Activated effector memory CD4-positive, alpha-beta T cell treated with anti-CD3 and anti-CD28 coated beads, Interleukin-2, amount 50 U/mL, for 16 hours (primary cell): ENCODE measurements around the gene WDR75.
"Not testable (repeated sequence)": the region's sequence is repeated elsewhere in the genome, so short reads cannot be mapped to it uniquely, and the experiment has no call there.

Experiments
- DNase-seq: peaks from one replicate; pipeline ENCODE4 v3.0.0-alpha.2; 2020

Gene WDR75

GRCh38 chr2:189442468-189442867, 1.2 kb downstream of the WDR75 start:
- DNase-seq = no peak

- no peak for DNase-seq
These were observed 3.0 kb downstream of the WDR75 start for GRCh38 chr2:189444322-189444721.

- DNase-seq = no peak
These were observed 5.5 kb downstream of the WDR75 start for GRCh38 chr2:189446780-189447179.

- no peak for DNase-seq
These were observed 12.7 kb downstream of the WDR75 start for GRCh38 chr2:189454009-189454408.

- DNase-seq = no peak
These were observed 23.8 kb downstream of the WDR75 start for GRCh38 chr2:189465076-189465475.

DNA sequence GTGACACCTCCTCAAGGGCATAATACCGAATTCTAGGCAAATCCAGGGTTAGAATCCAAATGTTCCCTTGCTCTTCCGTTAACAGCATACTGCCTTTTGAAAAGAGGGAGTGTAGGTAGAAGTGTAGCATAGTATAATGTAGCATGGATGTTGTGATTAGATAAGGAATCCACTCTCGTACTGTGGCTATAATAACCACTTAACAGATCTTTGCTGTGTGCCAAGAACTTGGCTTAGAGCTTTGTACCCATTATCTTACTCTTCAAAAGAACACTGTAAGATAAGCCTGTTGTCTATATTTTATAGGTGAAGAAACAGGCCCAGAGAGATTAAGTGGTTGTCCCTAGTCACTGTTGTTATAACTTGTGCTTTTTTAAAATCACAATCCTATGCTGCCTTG, 24.2 kb downstream of the WDR75 start:
- no peak for DNase-seq

DNA sequence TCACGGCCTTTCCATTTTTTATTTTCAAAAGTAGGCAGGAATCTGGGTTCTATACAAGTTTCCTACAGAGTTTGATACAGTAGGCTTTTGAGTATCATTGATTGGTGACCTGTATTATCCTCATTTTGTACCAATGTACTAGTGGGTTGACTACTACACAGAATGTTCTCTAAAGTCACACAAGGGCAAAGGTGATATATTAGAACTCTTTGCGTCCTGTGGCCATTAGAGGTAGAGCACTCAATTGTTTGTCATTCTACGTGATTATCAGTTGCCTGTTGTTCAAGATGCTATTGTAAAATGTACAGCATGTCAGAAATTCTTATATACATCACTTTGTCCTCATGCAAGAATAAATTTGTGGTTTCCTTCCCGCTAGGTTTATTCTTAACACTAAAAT, 24.8 kb downstream of the WDR75 start:
- no peak for DNase-seq

GRCh38 chr2:189466656-189467055, 25.4 kb downstream of the WDR75 start:
- no peak for DNase-seq

- DNase-seq = no peak
These were observed 25.9 kb downstream of the WDR75 start for GRCh38 chr2:189467160-189467559.

GRCh38 chr2:189467593-189467992, 26.3 kb downstream of the WDR75 start:
- no peak for DNase-seq

DNA sequence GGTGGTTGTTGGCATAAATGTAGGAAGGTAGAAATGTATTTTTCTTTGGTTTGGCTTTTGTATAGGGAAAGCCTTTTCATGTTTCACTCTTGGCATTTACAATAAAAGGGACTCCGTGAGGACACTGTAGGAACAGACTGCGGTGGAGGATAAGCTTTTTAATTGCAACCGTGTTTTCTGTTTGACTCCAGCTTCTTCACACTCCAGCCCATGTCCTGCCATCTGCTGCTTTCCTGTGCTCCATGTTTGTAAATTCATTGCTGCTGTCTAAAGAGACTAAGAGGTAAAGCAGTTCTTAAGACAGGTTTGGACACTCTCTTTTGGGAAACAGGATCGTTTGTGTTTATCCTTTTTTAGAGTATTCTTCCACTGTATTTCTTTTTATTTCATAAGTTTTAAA, 33.3 kb downstream of the WDR75 start:
- no peak for DNase-seq

- no peak for DNase-seq
These were observed 36.5 kb downstream of the WDR75 start for GRCh38 chr2:189477756-189478155.

GRCh38 chr2:189478289-189478688, 37.0 kb downstream of the WDR75 start:
- not testable (repeated sequence) for DNase-seq

DNA sequence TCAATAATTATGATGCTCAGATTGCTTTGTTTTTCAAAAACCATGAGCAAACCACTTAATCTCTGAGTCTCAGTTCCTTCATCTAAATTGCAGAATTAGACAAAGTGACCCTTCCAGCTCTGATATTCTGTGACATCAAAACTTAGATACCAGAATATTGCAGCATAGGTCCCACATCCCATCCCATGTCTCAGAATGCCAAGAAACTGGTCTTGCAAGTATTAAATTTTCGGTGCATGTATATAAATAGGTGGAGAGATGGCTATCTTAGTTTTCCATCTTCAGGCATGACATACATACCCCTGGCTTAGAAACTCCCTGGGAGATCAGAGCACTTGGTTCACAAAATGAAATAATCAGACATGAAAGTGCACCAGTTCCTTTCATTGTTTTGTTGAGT, 39.8 kb downstream of the WDR75 start:
- DNase-seq = no peak

GRCh38 chr2:189483571-189483970, 42.3 kb downstream of the WDR75 start:
- no peak for DNase-seq

DNA sequence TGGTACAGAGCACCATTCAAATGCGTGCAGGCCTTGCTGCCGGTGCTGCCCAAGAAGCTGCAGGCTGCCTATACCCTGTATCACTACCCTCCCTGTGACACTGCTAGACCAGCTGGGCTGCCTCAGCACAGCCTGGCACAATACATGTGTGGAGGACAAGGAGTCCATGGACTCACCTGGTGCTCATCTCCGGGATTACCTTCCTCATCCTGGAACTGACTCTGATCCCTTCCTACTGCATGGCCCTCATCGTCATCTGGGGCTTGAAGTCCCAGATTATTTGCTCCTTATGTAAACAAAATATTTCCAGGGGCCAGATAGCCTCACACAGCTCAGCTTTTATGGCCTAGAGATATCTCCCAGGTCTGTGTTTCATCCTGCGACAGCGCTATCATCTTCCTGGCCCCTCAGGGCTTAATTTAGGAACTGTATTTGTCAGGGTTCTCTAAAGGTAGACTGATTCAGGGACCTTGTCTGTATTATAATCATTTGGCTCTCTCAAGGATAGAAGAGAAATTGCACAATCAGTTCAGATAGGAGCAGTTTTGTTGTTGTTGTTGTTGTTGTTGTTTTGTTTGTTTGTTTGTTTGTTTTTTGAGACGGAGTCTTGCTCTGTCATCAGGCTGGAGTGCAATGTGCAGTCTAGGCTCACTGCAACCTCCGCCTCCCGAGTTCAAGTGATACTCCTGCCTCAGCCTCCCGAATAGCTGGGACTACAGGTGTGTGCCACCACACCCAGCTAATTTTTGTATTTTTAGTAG, 42.9 kb downstream of the WDR75 start:
- DNase-seq = no peak

DNA sequence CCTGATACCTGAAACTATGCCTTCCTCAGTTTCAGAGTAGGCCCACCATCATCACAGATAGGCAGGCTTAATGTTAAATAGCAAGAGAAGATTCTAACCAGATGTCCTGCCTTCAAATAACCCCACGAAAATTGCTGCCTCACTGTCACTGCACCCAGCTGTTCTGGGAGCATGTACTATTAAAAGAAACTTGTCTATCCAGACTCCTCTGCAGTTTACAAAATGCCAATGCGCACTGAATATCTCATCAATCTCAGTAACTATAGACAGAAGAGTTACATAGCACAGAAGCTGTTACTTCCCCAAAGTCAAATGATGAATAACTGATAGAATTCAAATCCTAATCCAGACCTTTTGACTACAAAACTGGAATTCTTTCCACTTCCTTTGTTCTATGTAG, 43.9 kb downstream of the WDR75 start:
- no peak for DNase-seq

DNA sequence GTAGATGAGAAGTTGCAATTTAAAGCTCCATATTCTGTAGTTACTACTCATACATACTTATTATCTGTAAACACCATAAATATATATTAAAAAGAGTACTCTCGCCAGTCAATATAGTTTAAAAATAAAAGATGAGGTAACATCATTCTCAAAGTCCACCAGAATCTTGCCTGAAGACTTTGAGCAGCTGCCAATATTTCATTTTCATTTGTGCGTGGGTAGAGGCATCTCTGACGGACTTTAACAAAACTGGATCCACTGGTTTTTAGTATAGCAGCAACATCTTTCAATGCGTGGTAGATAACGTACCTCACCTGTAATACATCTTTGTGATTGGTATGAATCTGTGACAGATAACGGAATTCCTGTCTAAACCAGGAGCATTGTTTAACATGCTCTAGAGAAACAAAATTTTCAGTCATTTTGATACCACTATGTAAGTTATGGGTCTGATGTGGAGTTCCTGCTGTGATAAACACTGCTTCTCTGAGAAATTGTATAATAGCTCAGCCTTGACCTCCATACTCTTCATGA, 45.0 kb downstream of the WDR75 start:
- DNase-seq = no peak

DNA sequence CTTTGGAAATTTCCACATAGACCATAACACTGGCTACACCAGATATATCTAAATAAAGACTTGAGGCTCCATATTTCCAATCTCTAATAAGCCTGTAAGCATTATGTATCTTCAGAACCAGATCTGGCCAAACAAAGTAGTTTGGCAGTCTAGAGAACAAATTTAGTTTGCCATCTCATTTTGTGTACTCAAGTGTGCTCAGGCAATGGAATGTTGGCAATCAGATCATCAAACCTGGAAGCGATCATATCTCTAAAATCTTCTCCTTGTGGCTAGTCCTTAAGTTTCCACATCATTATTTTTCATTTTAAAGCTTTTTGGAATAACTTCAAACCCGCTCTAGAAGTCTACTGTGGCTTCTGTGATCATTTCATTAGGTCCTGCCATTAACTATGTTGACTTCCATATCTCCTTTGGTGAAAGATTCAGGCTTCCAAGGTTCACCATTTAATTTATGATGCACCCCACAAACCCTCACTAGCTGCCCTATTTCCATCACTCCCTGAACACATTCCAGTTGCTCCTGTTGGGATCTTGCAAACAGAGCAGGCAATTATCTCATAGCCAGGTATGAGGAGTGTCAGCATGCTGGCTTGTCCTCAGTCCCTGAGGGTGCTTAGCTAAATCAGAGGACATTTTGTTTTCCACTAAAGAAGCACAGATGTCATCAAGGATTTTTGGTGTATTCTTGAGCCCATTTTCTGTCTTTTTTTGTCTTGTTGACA, 46.2 kb downstream of the WDR75 start:
- DNase-seq = no peak

DNA sequence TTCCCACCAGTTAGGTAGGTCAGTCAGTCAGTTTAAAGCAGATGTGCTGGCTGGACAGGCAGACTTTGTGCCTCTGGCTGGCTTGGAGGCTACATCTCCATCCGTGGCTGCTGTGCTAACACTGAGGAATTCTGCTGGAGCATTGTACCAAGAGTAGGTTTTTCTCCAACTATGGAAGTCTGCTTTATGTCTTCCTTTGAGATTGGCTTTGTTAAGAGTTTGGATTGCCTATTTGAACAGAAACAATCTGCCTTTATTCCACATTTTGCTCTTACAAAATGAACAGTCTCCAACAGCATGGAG, 46.7 kb downstream of the WDR75 start:
- DNase-seq = no peak

DNA sequence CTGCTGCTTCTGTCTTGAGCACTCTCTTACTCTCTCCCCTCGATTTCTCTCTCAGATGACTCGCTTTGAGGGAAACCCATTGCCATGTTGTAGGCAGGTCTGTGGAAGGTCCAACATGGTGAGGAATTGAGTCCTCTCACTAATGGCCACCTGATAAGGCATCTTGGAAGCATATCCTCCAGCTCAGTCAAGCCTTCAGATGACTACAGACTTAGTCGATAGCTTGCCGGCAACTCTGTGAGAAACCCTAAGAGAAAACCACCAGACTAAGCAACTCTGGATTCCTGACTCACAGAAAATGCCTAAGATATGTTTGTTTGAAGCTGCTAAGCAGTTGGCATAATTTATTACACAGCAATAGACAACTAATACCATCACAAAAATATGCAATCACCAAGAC, 51.2 kb downstream of the WDR75 start:
- DNase-seq = no peak

DNA sequence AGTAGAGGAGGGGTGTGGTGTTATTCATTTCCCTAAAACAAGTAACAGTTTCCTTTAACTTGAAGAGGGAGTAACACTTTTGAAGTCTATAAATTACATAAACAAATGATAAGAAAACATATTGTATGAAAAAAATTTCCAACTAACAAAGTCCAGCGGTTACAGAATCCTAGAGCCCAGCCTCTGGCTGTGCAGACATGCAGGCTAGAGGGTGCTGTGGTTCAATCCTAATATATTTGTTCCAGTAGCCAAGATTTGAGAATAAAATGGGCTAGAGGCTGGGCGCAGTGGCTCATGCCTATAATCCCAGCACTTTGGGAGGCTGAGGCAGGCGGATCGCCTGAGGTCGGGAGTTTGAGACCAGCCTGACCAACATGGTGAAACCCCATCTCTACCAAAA, 56.9 kb downstream of the WDR75 start:
- DNase-seq = no peak

DNA sequence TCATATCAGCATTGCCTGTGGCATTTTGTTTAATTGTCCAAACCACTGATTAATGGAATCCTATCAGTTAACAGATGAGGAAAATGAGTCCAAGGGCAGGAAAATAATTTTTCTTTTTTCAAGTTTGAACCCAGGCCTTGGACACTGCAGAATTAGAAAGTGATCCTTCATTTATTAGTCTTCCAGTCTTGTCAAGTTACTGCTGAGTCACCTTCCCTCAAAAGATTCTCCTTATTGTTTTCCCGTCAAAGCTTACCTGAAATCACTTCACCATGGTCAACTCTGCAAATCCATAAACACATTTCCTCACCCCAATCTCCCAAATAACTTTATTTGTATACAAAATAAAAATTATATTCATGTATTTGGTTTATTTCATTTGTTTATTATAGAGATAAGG, 57.9 kb downstream of the WDR75 start:
- no peak for DNase-seq

- no peak for DNase-seq
These were observed 59.3 kb downstream of the WDR75 start for GRCh38 chr2:189500456-189501160.
